CD4-positive, CD25-positive, alpha-beta regulatory T cell (primary cell): ENCODE measurements around the gene TAX1BP3. TPM values are rescaled to one million over a fixed set of nuclear protein-coding genes. Genes with fewer than 3 reads are reported as not detected.
A peak's percentile ranks its signal among the peaks of the same experiment; 100 is the strongest.

Source experiments
- ATAC-seq, 2 donors: fragments of 150-1000 bp; cut with Tn5 transposase; one replicate each; pipeline ENCODE4 v1.10.0; 2021; ENCODE audit warnings: low read depth in 2 of 2, moderate number of reproducible peaks in 2 of 2, moderate library complexity in 1 of 2
- DNase-seq, 3 donors: peaks; one replicate each; pipeline versions ENCODE4 v3.0.0 to v3.0.0-alpha.2; 2012 to 2022; ENCODE audit warnings: mixed read lengths in 1 of 3
- H3K27ac ChIP-seq: one replicate; pipeline ENCODE4 v1.7.0; 2013; ENCODE audit warnings: mild to moderate bottlenecking, low read length; ENCODE audit not compliant: insufficient read depth, poor library complexity, severe bottlenecking
- H3K27me3 ChIP-seq: one replicate; pipeline ENCODE4 v1.7.0; 2013; ENCODE audit warnings: low read length; ENCODE audit not compliant: control insufficient read depth, insufficient read depth
- H3K36me3 ChIP-seq: one replicate; pipeline ENCODE4 v1.7.0; 2013; ENCODE audit warnings: mild to moderate bottlenecking, low read length, moderate library complexity; ENCODE audit not compliant: control insufficient read depth, insufficient read depth
- H3K4me1 ChIP-seq: 2 replicates; pipeline ENCODE4 v1.7.0; 2013; ENCODE audit warnings: mild to moderate bottlenecking, low read length; ENCODE audit not compliant: insufficient read depth, control insufficient read depth, poor library complexity, severe bottlenecking
- H3K4me3 ChIP-seq: one replicate; pipeline ENCODE4 v1.7.0; 2013; ENCODE audit warnings: low read depth, mild to moderate bottlenecking, low read length, moderate library complexity
- H3K9me3 ChIP-seq, 2 experiments: 1 replicate in 1 of 2; 2 replicates in 1 of 2; pipeline ENCODE4 v1.7.0; 2013; ENCODE audit warnings: low read length in 2 of 2, mild to moderate bottlenecking in 1 of 2, moderate library complexity in 1 of 2; ENCODE audit not compliant: control insufficient read depth in 2 of 2
- H3K27ac Mint-ChIP-seq, 3 donors: one replicate each; pipeline ENCODE4 v1.8.0; 2020 to 2022; ENCODE audit warnings: mild to moderate bottlenecking in 3 of 3, mixed read lengths in 3 of 3, moderate library complexity in 2 of 3
- H3K27me3 Mint-ChIP-seq: one replicate; pipeline ENCODE4 v1.8.0; 2022; ENCODE audit warnings: mild to moderate bottlenecking, mixed read lengths
- H3K36me3 Mint-ChIP-seq: one replicate; pipeline ENCODE4 v1.8.0; 2020; ENCODE audit warnings: mixed read lengths
- H3K4me1 Mint-ChIP-seq, 4 donors: one replicate each; pipeline ENCODE4 v1.8.0; 2020 to 2022; ENCODE audit warnings: mixed read lengths in 4 of 4, mild to moderate bottlenecking in 1 of 4
- H3K4me3 Mint-ChIP-seq, 4 donors: one replicate each; pipeline ENCODE4 v1.8.0; 2020 to 2022; ENCODE audit warnings: mild to moderate bottlenecking in 4 of 4, mixed read lengths in 4 of 4, moderate library complexity in 3 of 4
- H3K9me3 Mint-ChIP-seq, 7 donors: one replicate each; pipeline ENCODE4 v1.8.0; 2020 to 2022; ENCODE audit warnings: mixed read lengths in 7 of 7, mild to moderate bottlenecking in 3 of 7, moderate library complexity in 2 of 7
- polyA plus RNA-seq, 4 donors: library from polyadenylated mRNA; unstranded; fragments of 300-500 nt; fragmentation: Illumina TruSeq; gene quantifications; one replicate each; pipeline ENCODE4 v1.2.3, GENCODE V29; 2021
- total RNA-seq: library from RNA; stranded (reverse); gene quantifications from one replicate; pipeline ENCODE4 v1.2.3, GENCODE V29; 2022

TAX1BP3 gene
- total and polyA plus RNA-seq, 5 donors from 2014 or later, result 14.9 to 43.6 (median 34.4) TPM

DNA sequence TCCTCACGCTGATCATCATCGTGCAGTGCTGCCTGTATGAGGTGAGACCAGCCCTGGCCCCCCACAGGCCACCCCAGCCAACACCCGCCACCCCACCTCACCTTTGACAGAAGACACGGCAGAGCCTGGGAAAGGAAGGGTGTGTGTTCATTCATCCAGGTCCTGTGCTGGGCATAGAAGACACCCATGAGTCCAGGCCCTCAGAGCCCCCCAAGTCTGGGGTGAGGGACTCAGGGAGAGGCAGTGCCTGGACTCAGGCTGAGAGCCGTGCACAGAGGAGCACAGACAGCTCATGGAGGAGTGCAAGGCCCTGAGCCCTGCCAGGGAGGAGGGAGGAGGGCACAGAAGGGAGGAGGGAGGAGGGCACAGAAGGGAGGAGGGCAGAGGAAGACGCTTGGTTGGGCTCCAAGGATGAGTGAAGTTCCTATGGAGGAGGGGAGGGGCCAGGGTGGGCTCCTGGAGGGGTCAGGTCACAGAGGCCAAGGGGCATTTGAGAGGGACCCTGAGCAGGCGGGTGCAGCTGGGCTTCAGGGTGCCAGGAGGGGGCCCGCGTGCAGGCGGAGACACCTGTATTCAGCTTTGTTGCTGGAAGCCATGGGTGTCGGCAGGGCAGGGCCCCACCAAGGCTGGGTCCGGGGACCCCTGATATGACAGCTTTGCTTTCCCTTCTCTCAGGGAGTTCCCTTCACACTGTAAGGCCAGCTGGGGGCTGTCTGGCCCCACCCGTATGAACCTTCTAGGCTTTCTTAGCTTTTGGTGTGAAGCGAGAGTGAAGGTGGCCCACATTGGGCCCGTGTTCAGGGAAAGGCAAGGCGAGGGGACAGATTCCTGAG is 11.4 kb downstream of the TAX1BP3 start:
- no peak for DNase-seq
- Mint-ChIP-seq H3K36me3 (no peaks in the 10 kb centered on the region), H3K9me3 (peaks cover 0 to 1% (median 0%) of the 10 kb centered on the region in 7 donors), H3K27me3 (no peaks in the 10 kb centered on the region), H3K4me1 (no peaks in the 10 kb centered on the region), H3K27ac (no peak overlapping the region), H3K4me3 (no peak overlapping the region)
- Histone ChIP-seq H3K4me1 (no peaks in the 10 kb centered on the region), H3K27me3 (no peaks in the 10 kb centered on the region), H3K9me3 (no peaks in the 10 kb centered on the region), H3K27ac (no peak overlapping the region), H3K36me3 (no peaks in the 10 kb centered on the region), H3K4me3 (no peak overlapping the region)
- no peak for ATAC-seq

DNA sequence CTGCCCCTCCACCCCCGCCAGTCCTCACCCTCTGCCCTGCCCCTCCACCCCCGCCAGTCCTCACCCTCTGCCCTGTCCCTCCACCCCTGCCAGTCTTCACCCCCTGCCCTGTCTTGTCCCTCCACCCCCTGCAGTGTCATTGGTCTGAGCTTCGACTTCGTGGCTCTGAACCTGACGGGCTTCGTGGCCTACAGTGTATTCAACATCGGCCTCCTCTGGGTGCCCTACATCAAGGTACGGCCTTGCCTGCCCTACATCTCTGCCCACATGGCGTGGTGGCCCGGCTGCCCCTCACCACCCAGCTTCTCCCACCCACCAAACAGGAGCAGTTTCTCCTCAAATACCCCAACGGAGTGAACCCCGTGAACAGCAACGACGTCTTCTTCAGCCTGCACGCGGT is 12.0 kb downstream of the TAX1BP3 start:
- no peaks in the 10 kb centered on the region for H3K36me3 Mint-ChIP-seq
- no peak overlapping the region for H3K4me3 Mint-ChIP-seq
- H3K9me3 Mint-ChIP-seq, result peaks cover 0 to 1% (median 0%) of the 10 kb centered on the region in 7 donors
- no peak for ATAC-seq
- no peaks in the 10 kb centered on the region for H3K27me3 ChIP-seq
- H3K4me1 Mint-ChIP-seq, result no peaks in the 10 kb centered on the region
- no peak for DNase-seq
- no peaks in the 10 kb centered on the region for H3K36me3 ChIP-seq
- H3K27ac ChIP-seq, result no peak overlapping the region
- H3K4me1 ChIP-seq, result no peaks in the 10 kb centered on the region
- no peaks in the 10 kb centered on the region for H3K27me3 Mint-ChIP-seq
- H3K4me3 ChIP-seq, result no peak overlapping the region
- no peak overlapping the region for H3K27ac Mint-ChIP-seq
- no peaks in the 10 kb centered on the region for H3K9me3 ChIP-seq

DNA sequence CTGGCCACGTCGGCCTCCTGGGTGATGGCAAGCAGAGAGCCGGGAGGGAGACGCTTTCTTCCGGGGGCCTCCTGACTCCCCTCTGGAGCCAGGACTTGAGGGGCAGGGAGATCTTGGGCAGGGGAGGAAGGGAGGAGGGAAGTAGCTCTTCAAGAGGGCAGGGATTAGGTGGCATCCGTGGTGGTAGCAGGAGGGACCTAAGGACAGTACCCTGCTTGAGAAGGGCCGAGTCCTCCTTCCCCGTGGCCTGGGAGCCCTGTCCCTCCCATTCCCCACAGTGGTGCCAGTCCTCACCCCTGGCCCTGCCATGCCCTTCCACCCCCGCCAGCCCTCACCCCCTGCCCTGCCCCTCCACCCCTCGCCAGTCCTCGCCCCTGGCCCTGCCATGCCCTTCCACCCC is 12.6 kb downstream of the TAX1BP3 start:
- H3K36me3 ChIP-seq, result no peaks in the 10 kb centered on the region
- H3K27me3 Mint-ChIP-seq, result no peaks in the 10 kb centered on the region
- no peaks in the 10 kb centered on the region for H3K36me3 Mint-ChIP-seq
- H3K4me3 Mint-ChIP-seq, result no peak overlapping the region
- no peak for DNase-seq
- H3K27me3 ChIP-seq, result no peaks in the 10 kb centered on the region
- no peaks in the 10 kb centered on the region for H3K9me3 ChIP-seq
- H3K27ac Mint-ChIP-seq, result no peak overlapping the region
- no peaks in the 10 kb centered on the region for H3K4me1 ChIP-seq
- peaks cover 0 to 1% (median 0%) of the 10 kb centered on the region in 7 donors for H3K9me3 Mint-ChIP-seq
- no peak overlapping the region for H3K4me3 ChIP-seq
- no peak overlapping the region for H3K27ac ChIP-seq
- H3K4me1 Mint-ChIP-seq, result no peaks in the 10 kb centered on the region
- no peak for ATAC-seq

DNA sequence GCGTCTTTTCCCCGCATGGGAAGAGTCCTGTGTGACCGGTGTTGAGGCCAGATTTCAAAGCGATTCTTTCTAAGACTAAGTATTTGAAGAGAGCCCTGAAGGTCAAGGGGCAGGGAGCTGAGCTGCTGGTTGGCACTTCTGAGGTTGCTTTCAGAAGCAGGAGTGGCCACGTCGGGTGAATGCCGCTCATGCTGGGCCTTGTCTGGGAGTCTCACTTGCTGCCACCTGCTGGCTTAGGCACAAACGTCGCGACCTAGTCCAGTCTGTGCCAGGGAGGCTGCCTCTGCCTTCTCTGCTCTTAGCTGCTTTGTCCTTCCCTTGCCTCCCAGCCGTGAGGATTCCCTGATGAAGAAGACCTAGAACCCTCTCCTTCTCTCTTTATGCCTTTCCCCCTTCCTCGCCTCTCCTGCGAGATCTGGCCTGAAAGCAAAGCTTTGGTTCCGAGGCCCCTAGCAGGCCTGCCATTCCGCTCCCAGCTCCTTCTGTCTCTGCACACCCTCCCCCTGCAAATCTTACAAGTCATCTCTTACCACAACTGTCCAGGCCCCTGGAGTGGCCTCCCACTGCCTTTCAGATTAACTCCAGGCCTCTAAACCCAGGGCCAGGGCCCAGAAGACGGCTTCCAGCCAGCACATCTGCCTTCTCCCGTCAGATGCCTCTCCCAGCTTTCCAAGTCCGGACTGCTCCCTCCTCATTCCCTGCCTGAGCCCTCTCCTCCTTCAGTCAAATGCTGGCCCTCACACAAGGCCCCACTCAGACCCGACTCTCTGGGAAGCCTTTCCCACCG is 20.4 kb downstream of the TAX1BP3 start:
- Histone ChIP-seq H3K36me3 (no peaks in the 10 kb centered on the region), H3K4me1 (no peaks in the 10 kb centered on the region), H3K27me3 (no peaks in the 10 kb centered on the region), H3K4me3 (no peak overlapping the region), H3K27ac (no peak overlapping the region), H3K9me3 (no peaks in the 10 kb centered on the region)
- H3K9me3 Mint-ChIP-seq, result peaks cover 0 to 1% (median 0%) of the 10 kb centered on the region in 7 donors
- no peaks in the 10 kb centered on the region for H3K27me3 Mint-ChIP-seq
- H3K4me3 Mint-ChIP-seq, result no peak overlapping the region
- H3K27ac Mint-ChIP-seq, result no peak overlapping the region
- peak in 1 of 3 donors; percentile 65 for DNase-seq
- H3K36me3 Mint-ChIP-seq, result peaks cover 4% of the 10 kb centered on the region
- peaks cover 0 to 5% (median 2%) of the 10 kb centered on the region in 4 donors for H3K4me1 Mint-ChIP-seq
- no peak for ATAC-seq

DNA sequence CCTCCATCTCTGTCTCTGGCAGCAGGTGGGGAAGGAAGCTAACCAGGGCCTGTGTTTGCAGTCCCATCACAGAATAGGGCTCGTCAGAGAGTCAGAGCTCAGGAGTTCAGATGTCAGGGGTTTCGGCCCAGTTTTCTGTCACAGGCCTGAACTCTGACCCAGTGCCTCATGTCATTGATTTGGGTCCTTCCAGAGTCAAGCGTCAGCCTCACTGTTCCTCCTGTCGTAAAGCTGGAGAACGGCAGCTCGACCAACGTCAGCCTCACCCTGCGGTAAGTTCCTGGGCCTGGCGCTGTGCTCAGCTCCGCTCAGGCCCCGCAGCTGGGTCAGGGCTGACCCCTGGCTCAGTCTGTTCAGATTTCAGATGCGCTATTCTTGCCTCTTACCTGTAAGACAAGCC is 21.1 kb downstream of the TAX1BP3 start:
- H3K4me1 Mint-ChIP-seq, result peaks cover 0 to 5% (median 2%) of the 10 kb centered on the region in 4 donors
- Histone ChIP-seq H3K36me3 (no peaks in the 10 kb centered on the region), H3K4me1 (no peaks in the 10 kb centered on the region), H3K4me3 (no peak overlapping the region), H3K27me3 (no peaks in the 10 kb centered on the region), H3K27ac (no peak overlapping the region), H3K9me3 (no peaks in the 10 kb centered on the region)
- H3K4me3 Mint-ChIP-seq, result no peak overlapping the region
- ATAC-seq (no peak), DNase-seq (no peak)
- H3K36me3 Mint-ChIP-seq, result peaks cover 4% of the 10 kb centered on the region
- no peaks in the 10 kb centered on the region for H3K27me3 Mint-ChIP-seq
- no peak overlapping the region for H3K27ac Mint-ChIP-seq
- H3K9me3 Mint-ChIP-seq, result peaks cover 0 to 1% (median 0%) of the 10 kb centered on the region in 7 donors

DNA sequence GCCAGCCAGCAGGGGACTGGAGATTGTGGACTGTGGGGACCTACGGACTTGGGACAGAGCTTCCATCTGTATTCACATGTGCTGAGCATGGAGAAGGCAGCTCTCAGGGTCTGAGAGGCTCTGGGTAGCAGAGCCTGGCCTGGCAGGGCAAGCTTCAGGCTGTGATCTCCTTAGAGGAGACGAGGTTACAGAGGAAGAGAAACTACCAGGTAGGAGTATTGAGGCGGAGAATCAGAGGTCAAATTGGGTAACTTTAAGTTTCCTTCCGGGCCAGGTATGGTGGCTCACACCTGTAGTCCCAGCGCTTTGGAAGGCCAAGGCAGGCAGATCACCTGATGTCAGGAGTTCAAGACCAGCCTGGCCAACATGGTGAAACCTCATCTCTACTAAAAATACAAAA is 23.1 kb downstream of the TAX1BP3 start:
- no peaks in the 10 kb centered on the region for H3K9me3 ChIP-seq
- no peak overlapping the region for H3K27ac ChIP-seq
- Mint-ChIP-seq H3K4me3 (no peak overlapping the region), H3K27ac (peak overlapping the region in 1 of 3 donors; percentile 62), H3K9me3 (peaks cover 0 to 1% (median 0%) of the 10 kb centered on the region in 7 donors), H3K27me3 (no peaks in the 10 kb centered on the region), H3K4me1 (peaks cover under 1 to 5% (median 3%) of the 10 kb centered on the region in 4 donors), H3K36me3 (peaks cover 4% of the 10 kb centered on the region)
- ATAC-seq (no peak), DNase-seq (no peak)
- H3K4me3 ChIP-seq, result no peak overlapping the region
- H3K36me3 ChIP-seq, result peaks cover 4% of the 10 kb centered on the region
- H3K4me1 ChIP-seq, result no peaks in the 10 kb centered on the region
- no peaks in the 10 kb centered on the region for H3K27me3 ChIP-seq

DNA sequence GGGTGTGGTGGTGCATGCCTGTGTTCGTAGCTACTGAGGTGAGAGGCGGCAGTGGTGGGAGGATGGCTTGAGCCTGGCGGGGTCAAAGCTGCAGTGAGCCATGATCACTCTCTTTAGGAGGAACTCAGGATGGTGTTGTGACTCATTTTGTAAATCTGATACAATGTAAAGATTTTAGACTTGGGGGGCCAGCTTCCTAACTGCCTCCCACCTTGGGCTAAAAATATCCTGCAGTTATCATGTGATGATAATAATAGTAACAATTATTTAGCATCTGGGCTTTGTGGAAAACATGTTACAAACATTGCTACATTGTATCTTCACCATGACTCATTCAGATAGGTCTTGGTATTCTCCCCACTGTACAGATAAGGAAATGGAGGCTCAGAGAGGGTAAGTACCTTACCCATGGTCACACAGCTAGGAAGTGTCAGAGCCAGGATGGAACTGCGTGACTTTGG is 24.5 kb downstream of the TAX1BP3 start:
- H3K27ac ChIP-seq, result no peak overlapping the region
- Mint-ChIP-seq H3K4me1 (peaks cover 7 to 12% (median 9%) of the 10 kb centered on the region in 4 donors), H3K4me3 (no peak overlapping the region), H3K36me3 (peaks cover 10% of the 10 kb centered on the region), H3K27me3 (no peaks in the 10 kb centered on the region), H3K27ac (no peak overlapping the region), H3K9me3 (peaks cover 0 to 1% (median 0%) of the 10 kb centered on the region in 7 donors)
- H3K27me3 ChIP-seq, result no peaks in the 10 kb centered on the region
- ATAC-seq (no peak), DNase-seq (no peak)
- no peaks in the 10 kb centered on the region for H3K4me1 ChIP-seq
- H3K36me3 ChIP-seq, result peaks cover 4% of the 10 kb centered on the region
- H3K9me3 ChIP-seq, result no peaks in the 10 kb centered on the region
- H3K4me3 ChIP-seq, result no peak overlapping the region
